GM18907 (cell line): ENCODE results near the gene NUCB1.

Experiments
- ATAC-seq: cut with Tn5 transposase; IDR thresholded peaks from one replicate; pipeline ENCODE4 v1.9.1; 2021; ENCODE audit warnings: mild to moderate bottlenecking, moderate library complexity; ENCODE audit not compliant: unreplicated experiment

NUCB1 gene

GRCh38 chr19:48933382-48933932 lies 33.3 kb downstream of the NUCB1 start, which contains the start of gene DHDH:
DHDH (plus strand) TSS chr19:48933699; CDS start chr19:48933722, 23 bp downstream.
- ATAC-seq = peak; percentile 57

- no peak for ATAC-seq
Measured at GRCh38 chr19:48934837-48935236, 34.7 kb downstream of the NUCB1 start.

- ATAC-seq = no peak
Measured at GRCh38 chr19:48935864-48936263, 35.8 kb downstream of the NUCB1 start.

- no peak for ATAC-seq
Measured at GRCh38 chr19:48938256-48938655, 38.1 kb downstream of the NUCB1 start.

GRCh38 chr19:48940902-48941301 lies 40.8 kb downstream of the NUCB1 start:
- no peak for ATAC-seq

- no peak for ATAC-seq
Measured at GRCh38 chr19:48943081-48943480, 43.0 kb downstream of the NUCB1 start.

GRCh38 chr19:48945415-48945814 lies 45.3 kb downstream of the NUCB1 start:
- no peak for ATAC-seq

- ATAC-seq = no peak
Measured at GRCh38 chr19:48945817-48946216, 45.7 kb downstream of the NUCB1 start.

- no peak for ATAC-seq
Measured at GRCh38 chr19:48946463-48947257, 46.5 kb downstream of the NUCB1 start.

- ATAC-seq = no peak
Measured at GRCh38 chr19:48947258-48947542, 47.1 kb downstream of the NUCB1 start.

- no peak for ATAC-seq
Measured at GRCh38 chr19:48950159-48950558, 50.0 kb downstream of the NUCB1 start.

- no peak for ATAC-seq
Measured at GRCh38 chr19:48950830-48951519, 50.9 kb downstream of the NUCB1 start.

- no peak for ATAC-seq
Measured at GRCh38 chr19:48953141-48953540, 53.0 kb downstream of the NUCB1 start.

GRCh38 chr19:48953990-48954594 lies 54.0 kb downstream of the NUCB1 start:
- ATAC-seq = no peak

- peak; percentile 87 for ATAC-seq
Measured at GRCh38 chr19:48954595-48955307, 54.6 kb downstream of the NUCB1 start, which contains the start of gene BAX. BAX (plus strand) TSS chr19:48954875; CDS start chr19:48954929, 54 bp downstream.

GRCh38 chr19:48955308-48955958 lies 55.3 kb downstream of the NUCB1 start:
- ATAC-seq = no peak

- ATAC-seq = no peak
Measured at GRCh38 chr19:48958006-48958405, 57.9 kb downstream of the NUCB1 start.

- ATAC-seq = no peak
Measured at GRCh38 chr19:48959341-48960239, 59.5 kb downstream of the NUCB1 start.

GRCh38 chr19:48961051-48961649 lies 61.0 kb downstream of the NUCB1 start:
- no peak for ATAC-seq
